ENCODE measurements around the gene ADGRB3. TPM values are rescaled to one million over a fixed set of nuclear protein-coding genes. Genes with fewer than 3 reads are reported as not detected.
"Not testable (repeated sequence)": the region's sequence is repeated elsewhere in the genome, so short reads cannot be mapped to it uniquely, and the experiment has no call there.

The ADGRB3 gene
- polyA plus RNA-seq, 3 donors from 2014 or later, result not detected

GRCh38 chr6:69238067-69238466, 603.0 kb downstream of the ADGRB3 start:
- no peak overlapping the region for H3K27ac Mint-ChIP-seq
- peaks cover 1 to 20% (median 9%) of the 10 kb centered on the region in 6 donors for H3K9me3 Mint-ChIP-seq
- H3K36me3 Mint-ChIP-seq, result no peaks in the 10 kb centered on the region
- H3K4me3 Mint-ChIP-seq, result no peak overlapping the region
- no peak for DNase-seq
- no peaks in the 10 kb centered on the region for H3K27me3 Mint-ChIP-seq (ENCODE audit: low read depth in 3 of 3)
- no peaks in the 10 kb centered on the region for H3K4me1 Mint-ChIP-seq

- Mint-ChIP-seq H3K4me1 (no peaks in the 10 kb centered on the region), H3K27ac (no peak overlapping the region), H3K4me3 (no peak overlapping the region), H3K9me3 (peaks cover 4 to 26% (median 13%) of the 10 kb centered on the region in 6 donors), H3K27me3 (ENCODE audit: low read depth in 3 of 3) (peaks cover 0 to 2% (median 0%) of the 10 kb centered on the region in 3 donors), H3K36me3 (no peaks in the 10 kb centered on the region)
- DNase-seq, result no peak
Observed at GRCh38 chr6:69246983-69247382, 611.9 kb downstream of the ADGRB3 start.

GRCh38 chr6:69261010-69261409, 625.9 kb downstream of the ADGRB3 start:
- Mint-ChIP-seq H3K4me1 (no peaks in the 10 kb centered on the region), H3K27me3 (ENCODE audit: low read depth in 3 of 3) (no peaks in the 10 kb centered on the region), H3K27ac (no peak overlapping the region), H3K36me3 (no peaks in the 10 kb centered on the region), H3K9me3 (peaks cover 9 to 34% (median 18%) of the 10 kb centered on the region in 6 donors), H3K4me3 (no peak overlapping the region)
- DNase-seq, result no peak

- Mint-ChIP-seq H3K4me3 (no peak overlapping the region), H3K27me3 (ENCODE audit: low read depth in 3 of 3) (no peaks in the 10 kb centered on the region), H3K4me1 (no peaks in the 10 kb centered on the region), H3K9me3 (peaks cover 4 to 33% (median 8%) of the 10 kb centered on the region in 6 donors), H3K27ac (no peak overlapping the region), H3K36me3 (no peaks in the 10 kb centered on the region)
- no peak for DNase-seq
Observed at GRCh38 chr6:69263297-69263696, 628.2 kb downstream of the ADGRB3 start.

- no peak for DNase-seq
- Mint-ChIP-seq H3K27ac (no peak overlapping the region), H3K4me3 (no peak overlapping the region), H3K36me3 (no peaks in the 10 kb centered on the region), H3K4me1 (no peaks in the 10 kb centered on the region), H3K9me3 (peaks cover 0 to 23% (median 8%) of the 10 kb centered on the region in 6 donors), H3K27me3 (ENCODE audit: low read depth in 3 of 3) (no peaks in the 10 kb centered on the region)
Observed at GRCh38 chr6:69265090-69265489, 630.0 kb downstream of the ADGRB3 start.

- no peaks in the 10 kb centered on the region for H3K36me3 Mint-ChIP-seq
- no peaks in the 10 kb centered on the region for H3K4me1 Mint-ChIP-seq
- no peak overlapping the region for H3K4me3 Mint-ChIP-seq
- peaks cover 0 to 23% (median 8%) of the 10 kb centered on the region in 6 donors for H3K9me3 Mint-ChIP-seq
- no peak overlapping the region for H3K27ac Mint-ChIP-seq
- DNase-seq, result no peak
- no peaks in the 10 kb centered on the region for H3K27me3 Mint-ChIP-seq (ENCODE audit: low read depth in 3 of 3)
Observed at GRCh38 chr6:69265706-69266105, 630.6 kb downstream of the ADGRB3 start.

GRCh38 chr6:69276204-69276603, 641.1 kb downstream of the ADGRB3 start:
- DNase-seq, result no peak
- Mint-ChIP-seq H3K27me3 (ENCODE audit: low read depth in 3 of 3) (peaks cover 0 to 2% (median 0%) of the 10 kb centered on the region in 3 donors), H3K4me1 (no peaks in the 10 kb centered on the region), H3K36me3 (peaks cover 0 to 6% (median 0%) of the 10 kb centered on the region in 3 donors), H3K4me3 (no peak overlapping the region), H3K27ac (no peak overlapping the region), H3K9me3 (peaks cover under 1 to 11% (median 7%) of the 10 kb centered on the region in 6 donors)

GRCh38 chr6:69279805-69280204, 644.7 kb downstream of the ADGRB3 start:
- H3K4me3 Mint-ChIP-seq, result no peak overlapping the region
- DNase-seq, result no peak
- H3K9me3 Mint-ChIP-seq, result peaks cover 3 to 14% (median 5%) of the 10 kb centered on the region in 6 donors
- H3K27ac Mint-ChIP-seq, result no peak overlapping the region
- peaks cover 0 to 2% (median 0%) of the 10 kb centered on the region in 3 donors for H3K27me3 Mint-ChIP-seq (ENCODE audit: low read depth in 3 of 3)
- H3K36me3 Mint-ChIP-seq, result no peaks in the 10 kb centered on the region
- no peaks in the 10 kb centered on the region for H3K4me1 Mint-ChIP-seq

GRCh38 chr6:69280858-69281257, 645.8 kb downstream of the ADGRB3 start:
- DNase-seq, result no peak
- no peak overlapping the region for H3K27ac Mint-ChIP-seq
- peaks cover 0 to 2% (median 0%) of the 10 kb centered on the region in 3 donors for H3K27me3 Mint-ChIP-seq (ENCODE audit: low read depth in 3 of 3)
- H3K4me1 Mint-ChIP-seq, result no peaks in the 10 kb centered on the region
- no peak overlapping the region for H3K4me3 Mint-ChIP-seq
- H3K36me3 Mint-ChIP-seq, result no peaks in the 10 kb centered on the region
- peaks cover 3 to 14% (median 5%) of the 10 kb centered on the region in 6 donors for H3K9me3 Mint-ChIP-seq

GRCh38 chr6:69284176-69284730, 649.2 kb downstream of the ADGRB3 start:
- Mint-ChIP-seq H3K4me1 (no peaks in the 10 kb centered on the region), H3K9me3 (peaks cover 2 to 19% (median 10%) of the 10 kb centered on the region in 6 donors), H3K27ac (no peak overlapping the region), H3K4me3 (no peak overlapping the region), H3K27me3 (ENCODE audit: low read depth in 3 of 3) (peaks cover 0 to 2% (median 0%) of the 10 kb centered on the region in 3 donors), H3K36me3 (no peaks in the 10 kb centered on the region)
- DNase-seq, result no peak

- H3K27ac Mint-ChIP-seq, result no peak overlapping the region
- DNase-seq, result no peak
- H3K9me3 Mint-ChIP-seq, result peaks cover 2 to 24% (median 14%) of the 10 kb centered on the region in 6 donors
- no peak overlapping the region for H3K4me3 Mint-ChIP-seq
- no peaks in the 10 kb centered on the region for H3K36me3 Mint-ChIP-seq
- peaks cover 0 to 2% (median 0%) of the 10 kb centered on the region in 3 donors for H3K27me3 Mint-ChIP-seq (ENCODE audit: low read depth in 3 of 3)
- H3K4me1 Mint-ChIP-seq, result no peaks in the 10 kb centered on the region
Observed at GRCh38 chr6:69285054-69285453, 650.0 kb downstream of the ADGRB3 start.

GRCh38 chr6:69286331-69286730, 651.2 kb downstream of the ADGRB3 start:
- Mint-ChIP-seq H3K9me3 (peaks cover 2 to 24% (median 14%) of the 10 kb centered on the region in 6 donors), H3K4me3 (no peak overlapping the region), H3K4me1 (no peaks in the 10 kb centered on the region), H3K27me3 (ENCODE audit: low read depth in 3 of 3) (no peaks in the 10 kb centered on the region), H3K27ac (no peak overlapping the region), H3K36me3 (no peaks in the 10 kb centered on the region)
- DNase-seq, result no peak

GRCh38 chr6:69288198-69288597, 653.1 kb downstream of the ADGRB3 start:
- not testable (repeated sequence) for H3K4me1 Mint-ChIP-seq; H3K27ac Mint-ChIP-seq; DNase-seq; H3K27me3 Mint-ChIP-seq (ENCODE audit: low read depth in 3 of 3); H3K36me3 Mint-ChIP-seq; H3K4me3 Mint-ChIP-seq
- peaks cover 2 to 24% (median 9%) of the 10 kb centered on the region in 6 donors for H3K9me3 Mint-ChIP-seq

GRCh38 chr6:69289689-69290495, 654.8 kb downstream of the ADGRB3 start:
- no peaks in the 10 kb centered on the region for H3K4me1 Mint-ChIP-seq
- H3K9me3 Mint-ChIP-seq, result peaks cover 0 to 26% (median 11%) of the 10 kb centered on the region in 6 donors
- H3K36me3 Mint-ChIP-seq, result no peaks in the 10 kb centered on the region
- no peaks in the 10 kb centered on the region for H3K27me3 Mint-ChIP-seq (ENCODE audit: low read depth in 3 of 3)
- H3K4me3 Mint-ChIP-seq, result no peak overlapping the region
- no peak overlapping the region for H3K27ac Mint-ChIP-seq
- DNase-seq, result no peak
